ENCODE results near the gene DTNBP1.

GRCh38 chr6:15628499-15629131, 34.2 kb downstream of the DTNBP1 start:
- TF ChIP-seq HMGXB4 (CRISPR knock-in tag; IDR thresholded peaks at IDR 0.05; ENCODE audit: borderline replicate concordance): no peak
- no peak for TF ChIP-seq CTCF (IDR thresholded peaks at IDR 0.05)
- no peak for TF ChIP-seq EP300 (IDR thresholded peaks at IDR 0.05)
- no peak for TF ChIP-seq USF2 (IDR thresholded peaks at IDR 0.05)
- TF ChIP-seq RARB (CRISPR knock-in tag; IDR thresholded peaks at IDR 0.05): no peak
- no peak for TF ChIP-seq RCOR1 (IDR thresholded peaks at IDR 0.05; ENCODE audit: low read depth, low read length)
